Activated CD8-positive, alpha-beta T cell treated with anti-CD3 and anti-CD28 coated beads, Interleukin-2, amount 10 ng/mL, durations not matched to agents 7 days and 5 days (primary cell): ENCODE results near the gene EMILIN2. TPM values are rescaled to one million over a fixed set of nuclear protein-coding genes. Genes with fewer than 3 reads are reported as not detected.

ENCODE experiments used
- ATAC-seq: fragments of 150-1000 bp; cut with Tn5 transposase; one replicate; pipeline ENCODE4 v1.10.0; 2021; ENCODE audit warnings: moderate library complexity
- CTCF ChIA-PET: fragments of 350-600 bp; sonication (Branson Sonifier 250); formaldehyde crosslinking; loops from one replicate; lab custom pipeline; 2021; ENCODE audit warnings: antibody characterized with exemption; lab: Charles Lee
- POLR2A ChIA-PET: fragments of 350-600 bp; sonication (Branson Sonifier 250); formaldehyde crosslinking; loops from one replicate; lab custom pipeline; 2021; ENCODE audit warnings: antibody characterized with exemption; lab: Charles Lee
- DNase-seq: peaks from one replicate; pipeline ENCODE4 v3.0.0-alpha.2; 2020
- H3K27ac Mint-ChIP-seq: one replicate; pipeline ENCODE4 v1.8.0; 2021; ENCODE audit warnings: mild to moderate bottlenecking, mixed read lengths
- H3K27me3 Mint-ChIP-seq: one replicate; pipeline ENCODE4 v1.8.0; 2021; ENCODE audit warnings: low read depth, mixed read lengths
- H3K36me3 Mint-ChIP-seq: one replicate; pipeline ENCODE4 v1.8.0; 2021; ENCODE audit warnings: low read depth, mixed read lengths
- H3K4me1 Mint-ChIP-seq: one replicate; pipeline ENCODE4 v1.8.0; 2021; ENCODE audit warnings: low read depth, mixed read lengths
- H3K4me3 Mint-ChIP-seq: one replicate; pipeline ENCODE4 v1.8.0; 2021; ENCODE audit warnings: mild to moderate bottlenecking, mixed read lengths
- H3K9me3 Mint-ChIP-seq: one replicate; pipeline ENCODE4 v1.8.0; 2022; ENCODE audit warnings: mixed read lengths; ENCODE audit not compliant: insufficient read depth
- total RNA-seq, 2 experiments: library from RNA; stranded (reverse); gene quantifications; one replicate each; pipeline ENCODE4 v1.2.3, GENCODE V29; 2021

EMILIN2 gene
- total RNA-seq, 2 experiments from 2014 or later = 32.7 to 34.6 TPM

- CTCF ChIA-PET = interaction anchor here (0.9 to 2.0 kb wide), 3 partner anchors 9 to 101 kb away, joined by 3 to 4 read pairs (median 4); no protein-coding TSS in a partner anchor
- no peak for ATAC-seq
Observed at GRCh38 chr18:2894131-2894840, 47.5 kb downstream of the EMILIN2 start.

GRCh38 chr18:2894841-2895370, 48.1 kb downstream of the EMILIN2 start:
- Mint-ChIP-seq H3K27me3 (no peaks in the 10 kb centered on the region), H3K27ac (no peak overlapping the region), H3K36me3 (peaks cover 2% of the 10 kb centered on the region), H3K4me1 (peaks cover 29% of the 10 kb centered on the region), H3K9me3 (no peaks in the 10 kb centered on the region), H3K4me3 (no peak overlapping the region)
- no peak for ATAC-seq
- ChIA-PET CTCF (interaction anchor here (0.9 to 2.0 kb wide), 3 partner anchors 8 to 100 kb away, joined by 3 to 4 read pairs (median 4); no protein-coding TSS in a partner anchor), POLR2A (no interaction called here)
- no peak for DNase-seq

More at GRCh38 chr18:2894131-2894840, 47.5 kb downstream of the EMILIN2 start:
- Mint-ChIP-seq H3K27me3 (no peaks in the 10 kb centered on the region), H3K4me3 (no peak overlapping the region), H3K4me1 (peaks cover 33% of the 10 kb centered on the region), H3K9me3 (no peaks in the 10 kb centered on the region), H3K36me3 (peaks cover 2% of the 10 kb centered on the region), H3K27ac (no peak overlapping the region)
- POLR2A ChIA-PET = no interaction called here
- no peak for DNase-seq

GRCh38 chr18:2895391-2895790, 48.6 kb downstream of the EMILIN2 start:
- peaks cover 24% of the 10 kb centered on the region for H3K4me1 Mint-ChIP-seq
- no peaks in the 10 kb centered on the region for H3K27me3 Mint-ChIP-seq
- ChIA-PET POLR2A (no interaction called here), CTCF (interaction anchor here (1.1 to 2.0 kb wide), 2 partner anchors 12 to 100 kb away, joined by 4 read pairs; no protein-coding TSS in a partner anchor)
- H3K36me3 Mint-ChIP-seq = peaks cover 2% of the 10 kb centered on the region
- no peaks in the 10 kb centered on the region for H3K9me3 Mint-ChIP-seq
- ATAC-seq (no peak), DNase-seq (no peak)
- no peak overlapping the region for H3K27ac Mint-ChIP-seq
- H3K4me3 Mint-ChIP-seq = no peak overlapping the region

- H3K36me3 Mint-ChIP-seq = peaks cover under 1% of the 10 kb centered on the region
- no peaks in the 10 kb centered on the region for H3K27me3 Mint-ChIP-seq
- DNase-seq (no peak), ATAC-seq (no peak)
- no peaks in the 10 kb centered on the region for H3K9me3 Mint-ChIP-seq
- no peak overlapping the region for H3K4me3 Mint-ChIP-seq
- ChIA-PET CTCF (no interaction called here), POLR2A (interaction anchor here (0.5 kb wide), 1 partner anchor 96 kb away, joined by 7 read pairs; no protein-coding TSS in a partner anchor)
- peaks cover 8% of the 10 kb centered on the region for H3K4me1 Mint-ChIP-seq
- no peak overlapping the region for H3K27ac Mint-ChIP-seq
Observed at GRCh38 chr18:2896990-2897389, 50.2 kb downstream of the EMILIN2 start.

GRCh38 chr18:2897448-2898185, 50.8 kb downstream of the EMILIN2 start:
- ChIA-PET CTCF (no interaction called here), POLR2A (interaction anchor here (0.5 kb wide), 1 partner anchor 95 kb away, joined by 7 read pairs; no protein-coding TSS in a partner anchor)
- no peak for ATAC-seq
- Mint-ChIP-seq H3K36me3 (no peaks in the 10 kb centered on the region), H3K27me3 (no peaks in the 10 kb centered on the region), H3K27ac (no peak overlapping the region), H3K9me3 (no peaks in the 10 kb centered on the region), H3K4me1 (peaks cover 4% of the 10 kb centered on the region), H3K4me3 (no peak overlapping the region)
- DNase-seq = no peak

- Mint-ChIP-seq H3K4me1 (peaks cover 4% of the 10 kb centered on the region), H3K36me3 (no peaks in the 10 kb centered on the region), H3K27ac (no peak overlapping the region), H3K4me3 (no peak overlapping the region), H3K9me3 (no peaks in the 10 kb centered on the region), H3K27me3 (no peaks in the 10 kb centered on the region)
- ChIA-PET POLR2A (no interaction called here), CTCF (no interaction called here)
- ATAC-seq (no peak), DNase-seq (no peak)
Observed at GRCh38 chr18:2898186-2898640, 51.4 kb downstream of the EMILIN2 start.

GRCh38 chr18:2900684-2901422, 54.0 kb downstream of the EMILIN2 start:
- Mint-ChIP-seq H3K27ac (no peak overlapping the region), H3K27me3 (no peaks in the 10 kb centered on the region), H3K4me1 (peaks cover 10% of the 10 kb centered on the region), H3K9me3 (no peaks in the 10 kb centered on the region), H3K4me3 (no peak overlapping the region), H3K36me3 (no peaks in the 10 kb centered on the region)
- ChIA-PET POLR2A (no interaction called here), CTCF (no interaction called here)
- DNase-seq (no peak), ATAC-seq (no peak)

GRCh38 chr18:2901423-2901985, 54.7 kb downstream of the EMILIN2 start:
- Mint-ChIP-seq H3K27me3 (no peaks in the 10 kb centered on the region), H3K4me1 (peaks cover 12% of the 10 kb centered on the region), H3K36me3 (no peaks in the 10 kb centered on the region), H3K4me3 (no peak overlapping the region), H3K27ac (no peak overlapping the region), H3K9me3 (no peaks in the 10 kb centered on the region)
- ChIA-PET POLR2A (no interaction called here), CTCF (no interaction called here)
- DNase-seq (no peak), ATAC-seq (no peak)

- H3K4me3 Mint-ChIP-seq = no peak overlapping the region
- peaks cover 15% of the 10 kb centered on the region for H3K4me1 Mint-ChIP-seq
- POLR2A ChIA-PET = no interaction called here
- no peak for ATAC-seq
- no peaks in the 10 kb centered on the region for H3K27me3 Mint-ChIP-seq
- no peak for DNase-seq
- H3K9me3 Mint-ChIP-seq = no peaks in the 10 kb centered on the region
- no peaks in the 10 kb centered on the region for H3K36me3 Mint-ChIP-seq
- H3K27ac Mint-ChIP-seq = no peak overlapping the region
- CTCF ChIA-PET = no interaction called here
Observed at GRCh38 chr18:2902327-2902726, 55.5 kb downstream of the EMILIN2 start.

- H3K36me3 Mint-ChIP-seq = peaks cover under 1% of the 10 kb centered on the region
- CTCF ChIA-PET = interaction anchor here (0.9 kb wide), 1 partner anchor 9 kb away, joined by 3 read pairs; no protein-coding TSS in a partner anchor
- H3K4me1 Mint-ChIP-seq = peaks cover 22% of the 10 kb centered on the region
- no peaks in the 10 kb centered on the region for H3K27me3 Mint-ChIP-seq
- POLR2A ChIA-PET = no interaction called here
- no peak overlapping the region for H3K27ac Mint-ChIP-seq
- no peaks in the 10 kb centered on the region for H3K9me3 Mint-ChIP-seq
- H3K4me3 Mint-ChIP-seq = no peak overlapping the region
- no peak for ATAC-seq
- DNase-seq = no peak
Observed at GRCh38 chr18:2903006-2903405, 56.2 kb downstream of the EMILIN2 start.
